Omental fat pad (tissue), 4 donors: Measurements from ENCODE around the gene ENTPD6. TPM values are rescaled to one million over a fixed set of nuclear protein-coding genes. Genes with fewer than 3 reads are reported as not detected.
A peak's percentile ranks its signal among the peaks of the same experiment; 100 is the strongest.

Experiments
- ATAC-seq: fragments of 150-250 bp; one replicate; pipeline ENCODE4 v1.9.1; 2016; ENCODE audit warnings: mild to moderate bottlenecking, moderate library complexity; ENCODE audit not compliant: low FRiP score
- DNase-seq: peaks from one replicate; pipeline ENCODE4 v3.0.0-alpha.2; 2019; ENCODE audit warnings: low spot score
- total RNA-seq, 4 donors: library from RNA; depleted of rRNA; stranded (reverse); fragments of >200 nt; gene quantifications; one replicate each; pipeline ENCODE4 v1.1.0, GENCODE V29; 2016
- TF ChIP-seq, protein P1 (sequence below), 3 donors: fragments of 450-650 bp; IDR thresholded peaks; one replicate each; pipeline ENCODE4 v1.5.1; 2016 to 2017; ENCODE audit warnings: antibody characterized with exemption in 3 of 3, mild to moderate bottlenecking in 3 of 3, moderate library complexity in 2 of 3

Gene ENTPD6
- total RNA-seq, 4 donors from 2014 or later = 44.6 to 71.0 (median 60.0) TPM

- TF ChIP-seq, protein P1, sequence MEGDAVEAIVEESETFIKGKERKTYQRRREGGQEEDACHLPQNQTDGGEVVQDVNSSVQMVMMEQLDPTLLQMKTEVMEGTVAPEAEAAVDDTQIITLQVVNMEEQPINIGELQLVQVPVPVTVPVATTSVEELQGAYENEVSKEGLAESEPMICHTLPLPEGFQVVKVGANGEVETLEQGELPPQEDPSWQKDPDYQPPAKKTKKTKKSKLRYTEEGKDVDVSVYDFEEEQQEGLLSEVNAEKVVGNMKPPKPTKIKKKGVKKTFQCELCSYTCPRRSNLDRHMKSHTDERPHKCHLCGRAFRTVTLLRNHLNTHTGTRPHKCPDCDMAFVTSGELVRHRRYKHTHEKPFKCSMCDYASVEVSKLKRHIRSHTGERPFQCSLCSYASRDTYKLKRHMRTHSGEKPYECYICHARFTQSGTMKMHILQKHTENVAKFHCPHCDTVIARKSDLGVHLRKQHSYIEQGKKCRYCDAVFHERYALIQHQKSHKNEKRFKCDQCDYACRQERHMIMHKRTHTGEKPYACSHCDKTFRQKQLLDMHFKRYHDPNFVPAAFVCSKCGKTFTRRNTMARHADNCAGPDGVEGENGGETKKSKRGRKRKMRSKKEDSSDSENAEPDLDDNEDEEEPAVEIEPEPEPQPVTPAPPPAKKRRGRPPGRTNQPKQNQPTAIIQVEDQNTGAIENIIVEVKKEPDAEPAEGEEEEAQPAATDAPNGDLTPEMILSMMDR (IDR thresholded peaks at IDR 0.05) = no peak
- ATAC-seq (no peak), DNase-seq (no peak)
These were observed 7.3 kb upstream of the ENTPD6 start for GRCh38 chr20:25188218-25188617.

GRCh38 chr20:25191051-25191450, 4.5 kb upstream of the ENTPD6 start:
- TF ChIP-seq, protein P1 (IDR thresholded peaks at IDR 0.05) = no peak
- no peak for DNase-seq
- no peak for ATAC-seq

- DNase-seq (no peak), ATAC-seq (no peak)
- TF ChIP-seq, protein P1 (IDR thresholded peaks at IDR 0.05) = no peak
These were observed 3.8 kb upstream of the ENTPD6 start for GRCh38 chr20:25191689-25192088.

- TF ChIP-seq, protein P1 (IDR thresholded peaks at IDR 0.05) = no peak
- ATAC-seq (no peak), DNase-seq (no peak)
These were observed 1.7 kb upstream of the ENTPD6 start for GRCh38 chr20:25193843-25194242.

DNA sequence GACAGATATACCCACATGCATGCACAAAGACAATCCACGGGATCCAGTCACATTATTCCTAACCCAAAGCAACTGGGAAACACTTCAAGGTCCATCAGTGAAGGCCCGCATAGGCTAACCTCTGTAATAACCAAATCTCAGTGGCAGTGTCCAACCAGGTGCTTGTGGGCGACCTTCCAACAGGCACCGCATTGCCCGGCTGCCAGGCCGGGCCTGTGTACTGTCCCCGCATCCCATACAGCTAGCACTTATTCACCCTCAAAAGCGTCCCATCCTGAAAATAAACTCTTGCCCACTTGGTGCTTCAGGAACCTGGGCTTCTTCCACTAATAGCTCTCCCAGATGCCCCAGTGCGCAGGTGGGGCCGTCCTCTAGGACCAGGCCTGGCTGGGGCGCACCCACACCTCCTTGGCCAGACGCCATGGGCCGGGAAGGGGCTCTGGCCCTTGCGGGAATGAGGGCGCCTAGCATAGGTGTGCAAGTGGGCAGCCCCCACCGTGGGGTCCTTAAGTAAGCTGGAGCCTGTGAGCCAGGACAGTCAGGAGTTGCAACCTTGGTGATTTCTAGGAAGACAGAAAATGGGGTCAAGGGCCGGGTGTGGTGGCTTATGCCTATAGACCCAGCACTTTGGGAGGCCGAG, 1.1 kb upstream of the ENTPD6 start:
- ATAC-seq = no peak
- TF ChIP-seq, protein P1 (IDR thresholded peaks at IDR 0.05) = no peak
- DNase-seq = no peak

DNA sequence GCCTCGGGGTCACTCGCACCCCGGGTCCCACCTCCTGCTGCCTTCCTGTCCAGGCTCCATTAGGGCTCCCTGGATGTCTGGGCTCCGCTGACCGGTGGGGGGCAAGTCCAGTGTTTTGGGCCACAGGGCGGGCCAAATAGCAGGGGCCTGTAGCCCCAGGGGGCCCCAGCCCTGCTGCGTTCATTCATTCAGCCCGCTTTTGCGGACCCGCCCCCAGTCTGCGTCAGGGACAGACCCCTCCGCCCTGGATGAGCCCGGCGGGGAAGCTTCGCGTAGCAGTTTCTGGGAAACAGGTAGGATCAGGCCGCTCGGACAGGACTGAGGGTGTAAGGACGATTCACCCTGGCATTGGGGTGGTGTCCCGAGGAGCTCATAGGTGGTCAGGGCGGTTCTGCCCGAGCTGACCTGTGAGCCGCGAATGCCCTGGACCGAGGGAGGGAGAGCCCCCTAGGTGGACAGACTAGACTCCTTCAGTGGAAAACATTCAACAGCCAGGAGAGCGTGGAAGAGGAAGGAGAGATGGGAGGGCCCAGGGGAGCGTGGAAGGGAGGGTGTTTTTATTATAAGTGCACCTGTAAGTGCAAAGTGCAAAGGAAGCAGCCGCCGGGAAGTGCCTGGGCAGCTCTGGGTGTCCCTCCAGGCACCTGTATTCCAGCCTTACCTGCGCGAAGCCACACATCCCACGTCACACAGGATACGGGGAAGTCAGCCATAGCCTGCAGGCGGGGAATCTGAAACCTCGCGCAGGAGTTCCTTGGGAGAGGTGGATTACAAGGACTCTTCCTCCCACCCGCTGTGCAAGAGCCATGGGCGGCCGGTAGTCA, 662 bp downstream of the ENTPD6 start:
- no peak for DNase-seq
- TF ChIP-seq, protein P1 (IDR thresholded peaks at IDR 0.05) = no peak
- peak; percentile 41 for ATAC-seq

- TF ChIP-seq, protein P1 (IDR thresholded peaks at IDR 0.05) = no peak
- DNase-seq = no peak
- ATAC-seq = no peak
These were observed 1.2 kb downstream of the ENTPD6 start for GRCh38 chr20:25196786-25197120.
